Transverse colon (tissue), 4 donors: ENCODE data around the gene DPY19L2.
"Not testable (repeated sequence)": the region's sequence is repeated elsewhere in the genome, so short reads cannot be mapped to it uniquely, and the experiment has no call there.

Source experiments
- CTCF ChIP-seq, 5 experiments: fragments of 200-600 bp in 3 of 5; fragments of 450-650 bp in 2 of 5; sonication (generic) in 3 of 5; IDR thresholded peaks; 1 replicate in 2 of 5; 2 replicates in 3 of 5; pipeline ENCODE4 v1.5.1; 2016 to 2017; ENCODE audit warnings: antibody characterized with exemption in 5 of 5, inconsistent platforms in 3 of 5, mild to moderate bottlenecking in 2 of 5, moderate library complexity in 1 of 5
- POLR2AphosphoS5 ChIP-seq, 3 donors: sonication (generic); formaldehyde crosslinking; IDR thresholded peaks; one replicate each; pipeline ENCODE4 v1.6.1; 2016; ENCODE audit warnings: antibody characterized with exemption in 3 of 3

DNA sequence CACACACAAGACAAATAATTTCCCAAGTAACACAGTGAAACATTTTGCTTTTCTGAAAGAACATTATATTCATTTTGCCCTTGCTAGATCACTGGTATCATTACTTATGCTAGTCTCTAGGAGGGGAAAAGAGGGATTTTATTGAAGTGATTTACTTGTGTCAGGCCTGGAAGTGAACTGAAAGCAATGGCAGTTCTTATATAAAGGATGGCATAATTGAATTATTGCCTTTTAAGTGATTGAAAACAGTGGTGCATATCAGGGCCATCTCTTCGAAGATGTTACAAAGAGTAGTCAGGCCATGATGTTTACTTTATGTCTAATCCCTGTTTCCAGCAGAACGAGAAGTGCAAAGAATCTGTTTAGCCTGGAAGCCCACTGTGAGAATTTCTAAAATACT lies 30.7 kb upstream of the DPY19L2 start:
- TF ChIP-seq CTCF, POLR2AphosphoS5 (IDR thresholded peaks at IDR 0.05): not testable (repeated sequence)
